Activated T-cell treated with anti-CD3 and anti-CD28 coated beads, Interleukin-2, amount 50 U/mL, for 72 hours (primary cell): ENCODE measurements around the gene IGIP. TPM values are rescaled to one million over a fixed set of nuclear protein-coding genes. Genes with fewer than 3 reads are reported as not detected.
A peak's percentile ranks its signal among the peaks of the same experiment; 100 is the strongest.
"Not testable (repeated sequence)": the region's sequence is repeated elsewhere in the genome, so short reads cannot be mapped to it uniquely, and the experiment has no call there.

Experiments used
- ATAC-seq, 2 donors: fragments of 150-1000 bp; cut with Tn5 transposase; replicated peaks in 1 of 2; 2 replicates each; pipeline ENCODE4 v1.10.0; 2021; ENCODE audit warnings: moderate library complexity in 2 of 2, mild to moderate bottlenecking in 1 of 2
- DNase-seq, 2 donors: peaks; one replicate each; pipeline ENCODE4 v3.0.0; 2021 to 2022; ENCODE audit warnings: mixed read lengths in 1 of 2
- H3K27ac Mint-ChIP-seq: one replicate; pipeline ENCODE4 v1.8.0; 2022; ENCODE audit warnings: mild to moderate bottlenecking, moderate library complexity, mixed read lengths
- H3K27me3 Mint-ChIP-seq: one replicate; pipeline ENCODE4 v1.8.0; 2022; ENCODE audit warnings: low read depth, mixed read lengths
- H3K36me3 Mint-ChIP-seq, 2 donors: one replicate each; pipeline ENCODE4 v1.8.0; 2022; ENCODE audit warnings: mixed read lengths in 2 of 2, mild to moderate bottlenecking in 1 of 2; ENCODE audit not compliant: insufficient read depth in 2 of 2
- H3K4me1 Mint-ChIP-seq: one replicate; pipeline ENCODE4 v1.8.0; 2022; ENCODE audit warnings: low read depth, mixed read lengths
- H3K4me3 Mint-ChIP-seq, 2 donors: one replicate each; pipeline ENCODE4 v1.8.0; 2022; ENCODE audit warnings: mild to moderate bottlenecking in 2 of 2, mixed read lengths in 2 of 2, moderate library complexity in 2 of 2
- H3K9me3 Mint-ChIP-seq, 2 donors: one replicate each; pipeline ENCODE4 v1.8.0; 2022; ENCODE audit warnings: mixed read lengths in 2 of 2
- total RNA-seq, 2 donors: library from RNA; stranded (reverse); gene quantifications; one replicate each; pipeline ENCODE4 v1.2.3, GENCODE V29; 2022

The IGIP gene
- total RNA-seq, 2 donors from 2014 or later, result 5.5 to 6.5 TPM

DNA sequence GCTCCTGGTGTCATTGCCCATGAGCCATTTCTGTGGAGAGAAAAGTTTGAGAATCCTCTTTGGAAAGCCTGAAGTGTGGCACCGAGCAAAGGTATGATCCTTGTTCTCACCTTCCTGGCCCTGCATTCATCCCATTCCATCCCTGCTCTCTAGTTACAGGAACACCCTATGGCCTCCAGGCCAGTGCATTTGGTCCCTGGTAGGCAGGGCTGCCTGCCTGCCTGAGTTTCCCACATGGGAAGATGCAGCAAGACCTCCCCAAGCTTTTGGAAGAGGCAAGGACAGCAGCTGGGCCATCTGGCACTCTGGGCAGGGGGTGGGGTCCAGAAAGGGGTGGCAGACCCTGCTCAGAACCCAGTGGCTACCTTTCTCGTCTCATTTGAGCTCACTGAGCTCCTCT, 24.5 kb downstream of the IGIP start:
- ATAC-seq (no peak), DNase-seq (no peak)
- Mint-ChIP-seq H3K4me1 (peaks cover 13% of the 10 kb centered on the region), H3K27me3 (peaks cover 22% of the 10 kb centered on the region), H3K9me3 (no peaks in the 10 kb centered on the region), H3K27ac (no peak overlapping the region), H3K36me3 (no peaks in the 10 kb centered on the region), H3K4me3 (no peak overlapping the region)

DNA sequence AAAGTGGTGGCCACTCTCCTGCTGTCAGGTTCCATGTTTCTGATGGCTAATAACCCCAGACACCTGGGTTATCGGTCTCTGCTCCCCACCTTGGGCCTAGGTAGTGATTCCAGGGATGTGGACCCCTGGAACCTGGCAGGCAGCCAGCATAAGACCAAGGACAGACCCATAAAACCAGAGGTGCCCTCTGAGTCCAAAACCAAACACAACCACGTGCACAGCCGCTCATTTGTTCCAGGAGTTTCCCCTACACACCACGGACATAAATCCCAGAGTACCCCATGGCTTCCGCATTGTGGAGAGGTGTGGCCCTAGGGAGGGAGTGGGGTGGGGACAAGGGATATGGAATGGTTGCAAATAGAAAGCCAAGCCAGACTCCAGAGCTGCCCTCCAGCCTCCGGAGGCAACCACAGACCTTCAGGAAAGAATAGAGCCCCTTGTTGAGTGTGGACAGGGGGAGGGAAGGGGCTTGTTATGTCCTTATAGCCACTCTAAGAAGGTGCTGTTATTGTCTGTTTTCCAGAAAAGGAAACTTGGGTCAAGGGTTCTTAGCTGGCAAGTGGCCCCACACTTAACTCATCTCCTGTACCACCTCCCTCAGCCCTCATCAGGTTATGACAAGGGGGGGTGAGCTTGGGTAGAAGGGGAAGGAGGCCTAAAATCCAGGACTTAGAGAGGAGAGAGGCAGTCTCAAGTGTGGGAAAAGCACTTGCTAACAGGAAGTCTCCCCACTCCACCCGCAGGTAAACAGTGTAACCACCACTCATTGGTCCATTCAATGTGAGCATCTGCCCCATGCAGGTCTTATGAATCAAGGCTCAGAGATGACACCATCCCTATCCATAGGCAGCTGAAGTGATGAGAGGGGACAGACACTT, 25.6 kb downstream of the IGIP start:
- Mint-ChIP-seq H3K4me3 (no peak overlapping the region), H3K4me1 (peaks cover 8% of the 10 kb centered on the region), H3K27me3 (peaks cover 17% of the 10 kb centered on the region), H3K36me3 (no peaks in the 10 kb centered on the region), H3K27ac (no peak overlapping the region), H3K9me3 (no peaks in the 10 kb centered on the region)
- no peak for DNase-seq
- ATAC-seq, result no peak

DNA sequence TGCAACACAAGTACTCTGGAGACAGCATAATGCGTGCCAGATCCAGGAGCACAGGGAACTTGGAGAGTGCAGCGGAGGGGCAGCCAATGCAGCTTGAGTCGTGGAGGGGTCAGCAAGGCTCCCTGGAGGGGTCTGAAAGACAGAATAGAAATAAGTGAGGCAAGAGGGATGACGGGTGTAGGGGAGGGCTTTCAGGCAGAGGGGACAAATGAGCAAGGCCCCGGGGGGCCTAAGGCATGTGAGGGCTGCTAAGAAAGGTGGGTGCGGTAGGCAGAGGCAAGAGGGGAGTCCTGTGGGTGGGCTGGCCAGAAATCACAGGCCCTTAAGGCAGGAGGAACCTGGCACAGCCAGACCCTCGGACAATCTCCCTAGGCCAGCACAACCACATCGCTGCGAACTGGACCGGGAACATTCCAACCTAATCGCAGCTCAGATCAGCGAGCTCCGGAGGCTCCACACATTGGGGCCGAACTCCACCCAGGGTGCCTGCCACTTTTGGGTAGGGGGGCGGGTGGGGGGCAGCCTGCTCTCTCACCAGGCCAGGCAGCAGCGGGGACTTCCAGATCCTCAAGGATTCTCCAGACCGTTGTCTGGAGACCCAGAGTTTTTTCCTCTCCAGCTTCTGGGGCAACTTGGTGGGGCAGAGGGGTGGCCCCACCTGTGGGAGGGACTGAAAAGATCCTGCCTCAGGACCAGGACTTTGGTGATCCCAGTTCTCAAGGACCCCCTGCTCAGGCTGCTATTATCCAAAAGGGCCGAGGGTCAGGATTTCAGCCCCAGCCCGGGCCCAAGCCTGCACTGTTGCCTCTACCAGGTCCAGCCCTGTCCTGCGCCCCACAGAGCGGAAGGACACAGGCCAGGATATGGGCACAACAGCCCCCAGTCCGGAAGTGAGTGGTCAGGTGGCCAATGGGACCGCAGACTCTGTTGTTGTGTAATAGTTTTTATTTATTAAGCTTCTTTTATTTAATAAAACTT, 26.6 kb downstream of the IGIP start:
- ATAC-seq, result no peak
- no peak for DNase-seq
- Mint-ChIP-seq H3K36me3 (no peaks in the 10 kb centered on the region), H3K4me3 (no peak overlapping the region), H3K27ac (no peak overlapping the region), H3K9me3 (no peaks in the 10 kb centered on the region), H3K27me3 (peaks cover 8% of the 10 kb centered on the region), H3K4me1 (peaks cover 8% of the 10 kb centered on the region)

DNA sequence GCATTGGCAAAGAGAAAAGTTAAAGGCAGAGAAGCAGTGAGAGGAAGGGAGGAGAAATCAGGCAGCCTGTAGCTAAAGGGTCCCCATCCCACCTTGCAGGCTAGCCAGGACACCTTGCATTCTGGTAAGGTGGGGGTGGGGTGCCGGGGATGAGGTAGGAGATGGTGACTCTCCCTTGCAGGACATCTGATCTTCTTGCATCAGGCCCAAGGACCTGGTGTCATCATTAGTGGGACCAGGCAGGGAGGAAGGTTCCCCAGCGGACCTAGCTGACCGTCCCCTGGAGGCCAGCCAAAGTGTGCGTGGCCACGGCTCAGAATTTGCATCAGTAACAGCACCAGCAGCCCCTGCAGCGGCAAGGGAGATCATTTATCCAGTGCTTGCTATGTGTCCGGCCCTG, 27.5 kb downstream of the IGIP start:
- H3K36me3 Mint-ChIP-seq, result no peaks in the 10 kb centered on the region
- no peaks in the 10 kb centered on the region for H3K9me3 Mint-ChIP-seq
- ATAC-seq (no peak), DNase-seq (no peak)
- H3K4me3 Mint-ChIP-seq, result no peak overlapping the region
- H3K4me1 Mint-ChIP-seq, result peaks cover 9% of the 10 kb centered on the region
- no peak overlapping the region for H3K27ac Mint-ChIP-seq
- no peaks in the 10 kb centered on the region for H3K27me3 Mint-ChIP-seq

DNA sequence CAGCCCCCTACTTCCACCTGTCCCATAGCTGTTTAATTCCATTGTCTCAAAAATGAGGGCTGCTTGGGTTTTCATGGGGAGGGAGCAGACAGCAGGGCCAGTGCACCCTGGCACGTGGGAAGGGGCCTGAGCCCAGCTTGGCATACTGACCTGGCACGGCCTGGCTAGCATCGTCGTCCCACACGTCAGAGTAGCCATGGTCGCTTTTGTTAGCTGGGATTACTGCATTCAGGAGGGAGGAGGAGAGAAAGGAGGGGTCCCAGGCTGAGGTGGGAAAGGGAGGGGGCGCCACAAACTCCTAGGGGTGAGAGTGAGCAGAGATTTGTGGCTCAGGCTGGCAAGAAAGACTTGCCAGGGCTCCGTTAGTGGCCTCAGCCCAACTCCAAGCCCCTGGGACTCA, 28.2 kb downstream of the IGIP start:
- no peak overlapping the region for H3K4me3 Mint-ChIP-seq
- H3K36me3 Mint-ChIP-seq, result no peaks in the 10 kb centered on the region
- DNase-seq, result no peak
- peaks cover 9% of the 10 kb centered on the region for H3K4me1 Mint-ChIP-seq
- ATAC-seq, result no peak
- no peaks in the 10 kb centered on the region for H3K9me3 Mint-ChIP-seq
- H3K27ac Mint-ChIP-seq, result no peak overlapping the region
- no peaks in the 10 kb centered on the region for H3K27me3 Mint-ChIP-seq

DNA sequence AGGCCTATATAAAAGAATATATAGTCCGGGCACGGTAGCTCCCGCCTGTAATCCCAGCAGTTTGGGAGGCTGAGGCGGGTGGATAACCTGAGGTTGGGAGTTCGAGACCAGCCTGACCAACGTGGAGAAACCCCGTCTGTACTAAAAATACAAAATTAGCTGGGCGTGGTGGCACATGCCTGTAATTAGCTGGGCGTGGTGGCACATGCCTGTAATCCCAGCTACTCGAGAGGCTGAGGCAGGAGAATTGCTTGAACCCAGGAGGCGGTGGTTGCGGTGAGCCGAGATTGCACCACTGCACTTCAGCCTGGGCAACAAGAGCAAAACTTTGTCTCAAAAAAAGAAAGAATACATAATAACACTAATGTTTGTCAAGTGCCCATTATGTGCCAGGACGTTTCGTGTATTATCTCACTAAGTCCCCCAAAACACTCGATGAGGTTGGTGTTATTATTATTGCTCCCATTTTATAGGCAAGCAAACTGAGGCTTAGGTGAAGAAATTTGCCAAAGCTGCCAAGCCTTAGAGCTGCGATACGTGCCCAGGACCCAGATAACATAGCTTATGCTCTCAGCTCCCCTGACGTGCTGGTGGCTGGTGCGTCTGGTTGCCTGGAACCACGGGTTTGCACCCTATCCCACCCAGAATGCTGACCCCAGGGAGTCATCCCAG, 29.1 kb downstream of the IGIP start:
- H3K4me3 Mint-ChIP-seq, H3K27me3 Mint-ChIP-seq, H3K36me3 Mint-ChIP-seq, H3K4me1 Mint-ChIP-seq, H3K27ac Mint-ChIP-seq, H3K9me3 Mint-ChIP-seq, ATAC-seq, DNase-seq: not testable (repeated sequence)

DNA sequence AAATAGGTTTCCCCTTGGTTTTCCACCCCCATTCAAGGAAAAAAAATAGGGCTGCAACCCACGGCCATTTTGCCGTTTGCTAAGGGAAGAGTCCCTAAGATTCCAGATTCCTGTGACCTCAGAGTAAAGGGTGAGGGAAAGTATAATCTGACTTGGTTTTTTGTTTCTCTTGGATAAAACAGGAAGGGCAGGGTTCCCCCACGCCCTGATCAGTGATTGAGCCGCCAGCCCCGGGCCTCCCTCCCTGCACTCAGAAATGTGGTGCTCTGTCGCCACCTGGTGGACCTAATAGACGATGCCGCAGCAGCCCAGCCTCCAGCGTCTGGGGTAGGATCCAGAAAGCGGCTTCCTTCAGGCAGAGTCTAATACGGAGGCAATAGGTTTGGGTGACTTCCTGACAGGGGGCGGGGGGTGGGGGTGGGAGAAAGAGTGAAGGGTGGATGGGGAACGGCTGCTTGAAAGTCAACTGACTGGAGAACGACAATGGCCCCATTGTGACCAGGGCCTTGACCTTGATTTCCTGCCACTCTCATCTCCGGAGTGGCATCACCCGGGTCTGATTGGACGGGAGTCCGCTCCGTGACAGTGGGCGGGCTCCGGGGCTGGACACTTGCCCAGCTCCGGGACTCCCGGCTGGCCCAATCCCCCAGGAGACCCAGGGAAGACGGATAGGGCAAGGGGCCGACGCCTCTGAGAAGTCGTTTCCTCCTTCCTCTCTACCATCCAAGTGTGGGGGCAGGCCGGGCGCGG, 31.5 kb downstream of the IGIP start:
- DNase-seq, result peak; percentile 87 to 89
- Mint-ChIP-seq H3K4me3 (peak overlapping the region; percentile 68 to 71), H3K27me3 (no peaks in the 10 kb centered on the region), H3K4me1 (peaks cover 9% of the 10 kb centered on the region), H3K36me3 (no peaks in the 10 kb centered on the region), H3K9me3 (no peaks in the 10 kb centered on the region), H3K27ac (no peak overlapping the region)
- ATAC-seq, result peak; percentile 99

DNA sequence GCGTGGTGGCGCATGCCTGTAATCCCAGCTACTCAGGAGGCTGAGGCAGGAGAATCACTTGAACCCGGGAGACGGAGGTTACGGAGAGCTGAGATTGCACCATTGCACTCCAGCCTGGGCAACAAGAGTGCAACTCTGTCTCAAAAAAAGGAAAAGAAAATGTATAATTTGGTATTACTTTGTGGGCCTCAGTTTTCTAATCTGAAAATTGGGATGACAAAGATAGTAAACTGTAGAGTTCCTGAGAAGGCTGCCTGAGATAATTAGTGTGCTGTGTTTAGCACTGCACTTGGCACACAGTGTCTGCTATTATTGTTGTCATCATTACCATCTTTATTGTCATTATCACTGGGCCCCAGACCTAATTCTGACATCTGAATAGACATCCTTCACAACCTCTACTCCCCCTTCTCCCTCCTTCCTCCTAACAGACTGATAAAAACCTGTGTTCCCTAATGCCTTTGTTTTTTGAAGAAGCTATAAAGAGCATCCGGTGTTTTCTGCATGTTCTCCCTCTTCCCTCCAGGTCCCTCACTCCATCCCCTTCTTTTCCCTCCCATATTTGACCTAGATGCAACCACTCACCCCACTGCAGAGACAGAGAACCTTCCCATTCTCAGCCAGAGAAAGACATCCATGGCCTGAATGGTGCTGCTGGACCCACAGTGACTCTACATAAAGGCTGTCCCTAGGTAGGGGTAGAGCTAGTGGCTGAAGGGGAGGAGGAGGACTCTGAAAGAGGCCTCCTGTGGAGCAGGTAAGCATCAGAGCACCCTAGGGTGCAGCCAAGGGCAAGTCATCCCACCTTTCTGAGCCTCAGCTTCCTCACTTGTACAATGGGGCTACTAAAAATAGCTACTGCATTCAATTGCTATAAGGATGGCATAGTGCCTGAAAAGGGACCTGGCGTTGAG, 33.5 kb downstream of the IGIP start:
- no peaks in the 10 kb centered on the region for H3K27me3 Mint-ChIP-seq
- DNase-seq (no peak), ATAC-seq (no peak)
- no peak overlapping the region for H3K27ac Mint-ChIP-seq
- no peaks in the 10 kb centered on the region for H3K36me3 Mint-ChIP-seq
- no peaks in the 10 kb centered on the region for H3K9me3 Mint-ChIP-seq
- no peak overlapping the region for H3K4me3 Mint-ChIP-seq
- peaks cover 9% of the 10 kb centered on the region for H3K4me1 Mint-ChIP-seq

DNA sequence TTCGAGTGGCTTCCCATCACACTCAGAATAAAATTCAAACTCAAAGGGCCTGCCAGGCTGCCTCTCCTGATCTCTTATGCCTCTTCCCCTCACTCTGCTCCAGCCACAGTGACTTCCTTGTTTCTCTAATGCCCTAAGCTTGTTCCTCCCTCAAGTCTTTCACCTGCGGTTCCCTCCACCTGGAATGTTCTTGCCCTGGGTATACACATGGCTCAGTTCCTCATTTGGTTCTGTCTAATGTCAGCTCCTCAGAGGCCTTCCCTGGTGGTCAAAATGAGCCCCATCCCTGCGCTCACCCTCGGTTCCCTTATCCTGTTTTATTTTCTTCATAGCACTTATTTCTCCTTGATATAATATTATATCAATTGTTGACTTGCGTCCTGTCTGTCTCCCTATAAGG, 36.5 kb downstream of the IGIP start:
- Mint-ChIP-seq H3K9me3 (no peaks in the 10 kb centered on the region), H3K27ac (no peak overlapping the region), H3K27me3 (no peaks in the 10 kb centered on the region), H3K36me3 (no peaks in the 10 kb centered on the region), H3K4me1 (peaks cover 1% of the 10 kb centered on the region), H3K4me3 (no peak overlapping the region)
- ATAC-seq (no peak), DNase-seq (no peak)

DNA sequence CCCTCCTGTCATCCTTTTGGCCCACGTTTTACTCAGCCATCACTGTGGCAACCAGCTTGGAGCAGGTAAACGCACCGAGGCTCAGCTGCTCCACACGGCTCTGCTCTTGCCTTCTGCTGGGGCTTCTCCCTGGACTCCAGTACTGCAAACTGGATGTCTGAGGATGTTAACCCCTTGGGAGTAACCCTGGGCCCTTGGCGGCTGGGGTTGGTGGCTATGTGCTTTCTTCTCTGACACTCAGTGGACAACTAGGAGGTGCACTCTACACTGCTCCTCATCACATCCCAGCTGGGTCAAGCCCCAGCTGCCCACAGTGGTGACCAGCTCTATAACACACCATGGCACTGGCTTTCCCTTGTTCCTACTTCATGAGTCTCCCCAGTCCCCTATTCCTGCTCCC, 37.0 kb downstream of the IGIP start:
- Mint-ChIP-seq H3K27ac (no peak overlapping the region), H3K36me3 (no peaks in the 10 kb centered on the region), H3K27me3 (no peaks in the 10 kb centered on the region), H3K4me3 (no peak overlapping the region), H3K4me1 (no peaks in the 10 kb centered on the region), H3K9me3 (no peaks in the 10 kb centered on the region)
- ATAC-seq, result no peak
- no peak for DNase-seq

DNA sequence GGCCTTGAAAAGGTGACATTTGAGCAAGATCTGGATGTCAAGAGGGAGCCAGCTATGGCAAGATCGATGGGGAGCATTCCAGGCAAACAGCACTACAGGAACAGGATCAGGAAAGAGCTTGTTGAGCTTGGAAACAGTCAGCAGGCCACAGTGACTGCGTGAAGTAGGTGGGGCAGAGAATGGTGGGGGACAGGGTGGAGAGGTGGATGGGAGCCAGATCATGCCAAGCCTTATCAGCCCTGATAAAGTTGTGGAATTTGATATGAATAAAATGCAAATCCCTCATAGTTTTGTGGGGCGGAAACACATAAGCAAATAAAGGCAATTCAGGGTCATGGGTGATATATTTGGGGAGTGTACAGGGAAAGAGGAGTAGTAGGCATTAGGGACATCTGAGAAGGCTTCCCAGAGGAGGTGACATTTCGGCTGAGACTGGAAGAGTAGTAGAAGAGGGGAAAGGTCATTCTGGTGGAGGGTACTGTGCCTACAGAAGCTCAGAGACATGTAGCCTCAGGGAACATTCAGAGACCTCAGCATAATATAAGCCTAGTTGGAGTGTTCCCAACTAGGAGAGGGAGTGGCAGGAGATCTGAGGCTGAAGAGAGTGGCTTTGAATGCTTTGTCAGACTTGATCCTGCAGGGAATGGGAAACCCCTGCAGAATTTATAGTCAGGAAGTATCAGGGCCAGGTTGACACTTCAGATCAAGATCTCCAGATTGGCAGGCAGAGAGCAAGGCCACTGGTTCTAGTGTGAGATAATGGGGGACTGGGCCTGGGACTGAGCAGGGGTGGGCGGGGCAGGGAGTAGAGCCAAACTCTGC, 39.6 kb downstream of the IGIP start:
- no peak overlapping the region for H3K27ac Mint-ChIP-seq

More for the DNA sequence above, 39.6 kb downstream of the IGIP start:
- no peaks in the 10 kb centered on the region for H3K27me3 Mint-ChIP-seq
- no peaks in the 10 kb centered on the region for H3K9me3 Mint-ChIP-seq
- H3K4me1 Mint-ChIP-seq, result no peaks in the 10 kb centered on the region
- H3K36me3 Mint-ChIP-seq, result no peaks in the 10 kb centered on the region
- ATAC-seq, result no peak
- DNase-seq, result no peak
- no peak overlapping the region for H3K4me3 Mint-ChIP-seq
